ENCODE data around the gene TMEM208. TPM values are rescaled to one million over a fixed set of nuclear protein-coding genes. Genes with fewer than 3 reads are reported as not detected.

The TMEM208 gene
- total and polyA plus RNA-seq, 2 of the 13 experiments (the other 11 are each of a cell fraction or from before 2014, with no cell fraction given): 58.8 to 72.9 TPM

DNA sequence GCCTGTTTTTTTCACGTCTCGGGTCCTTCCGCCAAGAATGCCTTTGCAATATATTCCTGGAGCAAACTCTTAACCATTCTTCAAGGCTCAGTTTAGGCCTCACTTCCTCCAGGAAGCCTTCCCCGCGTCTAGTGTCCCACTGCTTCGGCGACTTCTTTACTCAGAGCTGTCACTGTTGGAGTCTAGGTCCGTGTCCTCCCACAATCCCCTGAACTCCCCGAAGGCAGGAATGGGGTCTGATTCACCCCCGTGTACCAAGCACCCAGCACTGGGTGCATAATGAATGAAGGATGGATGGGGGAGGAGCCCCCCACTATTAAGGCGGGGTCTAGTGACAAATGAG is 43.7 kb upstream of the TMEM208 start:
- Histone ChIP-seq H2AFZ (ENCODE audit: low read length) (no peak overlapping the region), H3K4me3 (replicated peaks in 1 of 3; ENCODE audit: insufficient read depth in 1 of 3, low read depth in 2 of 3, low read length in 3 of 3) (peak overlapping the region; percentile 72 to 98 (median 82)), H3K4me2 (ENCODE audit: low read depth, low read length) (peak overlapping the region; percentile 96), H3K4me1 (ENCODE audit: insufficient read depth, low read length) (peaks cover 54% of the 10 kb centered on the region), H3K36me3 (replicated peaks in 1 of 2; ENCODE audit: control insufficient read depth in 1 of 2, insufficient read depth in 2 of 2, low read length in 2 of 2) (no peaks in the 10 kb centered on the region), H3K27ac (ENCODE audit: extremely low read length, insufficient read depth, low read length) (peak overlapping the region; percentile 82), H3K9ac (ENCODE audit: insufficient read depth, low read depth, low read length) (peak overlapping the region; percentile 93), H3K79me2 (ENCODE audit: insufficient read depth, low read length) (no peaks in the 10 kb centered on the region), H3K27me3 (ENCODE audit: control insufficient read depth in 1 of 2, insufficient read depth in 2 of 2, low read length in 2 of 2) (peaks cover 1 to 3% of the 10 kb centered on the region in 2 experiments; a peak in 2 of 5 replicates), H4K20me1 (ENCODE audit: insufficient read depth, low read length) (no peaks in the 10 kb centered on the region; the same call in 1 of the 2 replicates), H3K9me3 (ENCODE audit: low read length) (no peaks in the 10 kb centered on the region)
- in situ Hi-C loops (cut with HindIII; ENCODE audit: extremely low pct_ligation_motif_present, low pct_unique_long_range_greater_than_20kb) (no loop called here), intact Hi-C loops (cut with micrococcal nuclease; ENCODE audit: unreplicated experiment) (loop anchor here (1.0 kb wide), 1 partner anchor 13 kb away; the partner anchor contains the start of gene NOL3)
- 9% methylated on average over 11 of the region's 11 CpGs for WGBS (ENCODE audit: low lambda C conversion rate)
- ATAC-seq (no peak), DNase-seq (ENCODE audit: low spot score) (no peak), FAIRE-seq (no peak)
- BruUV-seq (replicated peaks): TSS peak; percentile 63
- ChIA-PET POLR2A (interaction anchor here (1.6 to 2.8 kb wide), 3 partner anchors 10 to 23 kb away, joined by 4 to 18 read pairs (median 5); partner anchors contain the start of genes FBXL8 and NOL3), CTCF (ENCODE audit: low intra/inter-chr PET ratio, low total read pairs) (interaction anchor here (0.6 to 2.7 kb wide), 4 partner anchors 12 to 206 kb away, joined by 3 to 28 read pairs (median 3); no protein-coding TSS in a partner anchor)
- TF ChIP-seq ZNF552 (CRISPR knock-in tag; IDR thresholded peaks at IDR 0.05; ENCODE audit: borderline replicate concordance) (no peak), ZNF225 (CRISPR knock-in tag; IDR thresholded peaks at IDR 0.05) (peak; percentile 3; the same call in 1 of the 2 replicates), CBX5 (CRISPR knock-in tag; IDR thresholded peaks at IDR 0.05; ENCODE audit: borderline replicate concordance) (0 out of 2 replicates have a peak, but pooled peaks have one; percentile 12), ATRX (CRISPR knock-in tag; IDR thresholded peaks at IDR 0.05; ENCODE audit: borderline replicate concordance) (no peak), PRPF4 (IDR thresholded peaks at IDR 0.05; ENCODE audit: low read depth, low read length, poor library complexity, severe bottlenecking) (no peak), IRF2 (CRISPR knock-in tag; IDR thresholded peaks at IDR 0.05) (0 out of 2 replicates have a peak, but pooled peaks have one; percentile 7), KLF9 (CRISPR knock-in tag; IDR thresholded peaks at IDR 0.05; ENCODE audit: low read depth) (no peak), ZBTB34 (CRISPR knock-in tag; IDR thresholded peaks at IDR 0.05) (0 out of 2 replicates have a peak, but pooled peaks have one; percentile 62), THAP9 (CRISPR knock-in tag; IDR thresholded peaks at IDR 0.05; ENCODE audit: borderline replicate concordance) (no peak), HNF4G (IDR thresholded peaks at IDR 0.05; ENCODE audit: borderline replicate concordance, low read depth, low read length) (no peak), HNF4G (CRISPR knock-in tag; IDR thresholded peaks at IDR 0.05; ENCODE audit: borderline replicate concordance, low read depth) (0 out of 2 replicates have a peak, but pooled peaks have one; percentile 14), ZMAT3 (CRISPR knock-in tag; conservative IDR thresholded peaks at IDR 0.05) (0 out of 2 replicates have a peak, but pooled peaks have one; percentile 25), ZMYM3 (CRISPR knock-in tag; IDR thresholded peaks at IDR 0.05) (0 out of 2 replicates have a peak, but pooled peaks have one; percentile 15), NFE2L1 (CRISPR knock-in tag; IDR thresholded peaks at IDR 0.05; ENCODE audit: borderline replicate concordance) (no peak), SP1 (IDR thresholded peaks at IDR 0.05) (no peak), SP1 (CRISPR knock-in tag; IDR thresholded peaks at IDR 0.05) (no peak)
- TF ChIP-seq, protein P1, sequence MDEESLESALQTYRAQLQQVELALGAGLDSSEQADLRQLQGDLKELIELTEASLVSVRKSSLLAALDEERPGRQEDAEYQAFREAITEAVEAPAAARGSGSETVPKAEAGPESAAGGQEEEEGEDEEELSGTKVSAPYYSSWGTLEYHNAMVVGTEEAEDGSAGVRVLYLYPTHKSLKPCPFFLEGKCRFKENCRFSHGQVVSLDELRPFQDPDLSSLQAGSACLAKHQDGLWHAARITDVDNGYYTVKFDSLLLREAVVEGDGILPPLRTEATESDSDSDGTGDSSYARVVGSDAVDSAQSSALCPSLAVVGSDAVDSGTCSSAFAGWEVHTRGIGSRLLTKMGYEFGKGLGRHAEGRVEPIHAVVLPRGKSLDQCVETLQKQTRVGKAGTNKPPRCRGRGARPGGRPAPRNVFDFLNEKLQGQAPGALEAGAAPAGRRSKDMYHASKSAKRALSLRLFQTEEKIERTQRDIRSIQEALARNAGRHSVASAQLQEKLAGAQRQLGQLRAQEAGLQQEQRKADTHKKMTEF (CRISPR knock-in tag; IDR thresholded peaks at IDR 0.05): no peak
- TF ChIP-seq, protein P2, sequence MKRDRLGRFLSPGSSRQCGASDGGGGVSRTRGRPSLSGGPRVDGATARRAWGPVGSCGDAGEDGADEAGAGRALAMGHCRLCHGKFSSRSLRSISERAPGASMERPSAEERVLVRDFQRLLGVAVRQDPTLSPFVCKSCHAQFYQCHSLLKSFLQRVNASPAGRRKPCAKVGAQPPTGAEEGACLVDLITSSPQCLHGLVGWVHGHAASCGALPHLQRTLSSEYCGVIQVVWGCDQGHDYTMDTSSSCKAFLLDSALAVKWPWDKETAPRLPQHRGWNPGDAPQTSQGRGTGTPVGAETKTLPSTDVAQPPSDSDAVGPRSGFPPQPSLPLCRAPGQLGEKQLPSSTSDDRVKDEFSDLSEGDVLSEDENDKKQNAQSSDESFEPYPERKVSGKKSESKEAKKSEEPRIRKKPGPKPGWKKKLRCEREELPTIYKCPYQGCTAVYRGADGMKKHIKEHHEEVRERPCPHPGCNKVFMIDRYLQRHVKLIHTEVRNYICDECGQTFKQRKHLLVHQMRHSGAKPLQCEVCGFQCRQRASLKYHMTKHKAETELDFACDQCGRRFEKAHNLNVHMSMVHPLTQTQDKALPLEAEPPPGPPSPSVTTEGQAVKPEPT (CRISPR knock-in tag; IDR thresholded peaks at IDR 0.05; ENCODE audit: low read depth): no peak

All from HepG2 (cell line).